Measurements from ENCODE around the gene KLK12. TPM values are rescaled to one million over a fixed set of nuclear protein-coding genes. Genes with fewer than 3 reads are reported as not detected.

The KLK12 gene
- total and polyA plus RNA-seq, 8 donors: not detected

GRCh38 chr19:51065221-51065960 lies 30.6 kb upstream of the KLK12 start:
- no peak for TF ChIP-seq CTCF (IDR thresholded peaks at IDR 0.05)
- FAIRE-seq (no peak), ATAC-seq (peak; percentile 24 to 54 (median 37)), DNase-seq (no peak)
- intact Hi-C loops (cut with DNase I): no loop called here
- Histone ChIP-seq H3K4me3 (peak overlapping the region in 2 of 4 donors; percentile 27 to 44), H3K9me3 (no peaks in the 10 kb centered on the region), H3K27me3 (no peaks in the 10 kb centered on the region), H3K27ac (no peak overlapping the region), H3K4me1 (peaks cover 0 to 5% (median 4%) of the 10 kb centered on the region in 3 donors), H3K36me3 (no peaks in the 10 kb centered on the region)
- 23 to 26% methylated on average over 21 to 25 of the region's 25 CpGs for WGBS, 2 donors

GRCh38 chr19:51064534-51065220 lies 29.9 kb upstream of the KLK12 start, which contains the start of gene KLK13:
TSS of gene KLK13 (minus strand) at chr19:51065092. CDS start at chr19:51065067, 25 bp downstream.
- 16% methylated on average over 34 to 38 of the region's 38 CpGs for WGBS, 2 donors
- peak; percentile 66 to 89 (median 76) for DNase-seq
- ATAC-seq: peak; percentile 75 to 91 (median 84)
- H3K27me3 ChIP-seq: no peaks in the 10 kb centered on the region
- peak within 1 kb of the TSS in 2 of 4 donors; percentile 27 to 44 for H3K4me3 ChIP-seq
- intact Hi-C loops (cut with DNase I): no loop called here
- no peaks in the 10 kb centered on the region for H3K36me3 ChIP-seq
- FAIRE-seq: no peak
- no peak for TF ChIP-seq CTCF (IDR thresholded peaks at IDR 0.05)
- no peak within 1 kb of the TSS for H3K27ac ChIP-seq
- peaks cover 0 to 5% (median 4%) of the 10 kb centered on the region in 3 donors for H3K4me1 ChIP-seq
- H3K9me3 ChIP-seq: no peaks in the 10 kb centered on the region

GRCh38 chr19:51063664-51064063 lies 28.9 kb upstream of the KLK12 start:
- intact Hi-C loops (cut with DNase I): no loop called here
- WGBS, 2 donors: 34 to 37% methylated on average over 7 of the region's 7 CpGs

GRCh38 chr19:51060973-51061372 lies 26.2 kb upstream of the KLK12 start:
- H3K9me3 ChIP-seq: no peaks in the 10 kb centered on the region
- intact Hi-C loops (cut with DNase I): no loop called here
- H3K4me3 ChIP-seq: no peak overlapping the region
- H3K27ac ChIP-seq: no peak overlapping the region
- H3K27me3 ChIP-seq: no peaks in the 10 kb centered on the region
- ATAC-seq: no peak
- no peak for TF ChIP-seq CTCF (IDR thresholded peaks at IDR 0.05)
- DNase-seq: no peak
- 0 to 56% methylated on average over 1 of the region's 1 CpG for WGBS, 2 donors
- peaks cover 0 to 5% (median 4%) of the 10 kb centered on the region in 3 donors for H3K4me1 ChIP-seq
- H3K36me3 ChIP-seq: no peaks in the 10 kb centered on the region
- no peak for FAIRE-seq

More at GRCh38 chr19:51063664-51064063, 28.9 kb upstream of the KLK12 start:
- Histone ChIP-seq H3K36me3 (no peaks in the 10 kb centered on the region), H3K27ac (no peak overlapping the region), H3K4me3 (no peak overlapping the region), H3K27me3 (no peaks in the 10 kb centered on the region), H3K4me1 (peaks cover 0 to 5% (median 4%) of the 10 kb centered on the region in 3 donors), H3K9me3 (no peaks in the 10 kb centered on the region)
- DNase-seq: peak in 1 of 6 donors; percentile 52
- ATAC-seq: peak in 3 of 4 donors; percentile 39 to 74 (median 51)
- FAIRE-seq: no peak
- no peak for TF ChIP-seq CTCF (IDR thresholded peaks at IDR 0.05)
